HG03039 (cell line): ENCODE data around the gene NOP9.
A peak's percentile ranks its signal among the peaks of the same experiment; 100 is the strongest.

Experiments
- ATAC-seq: cut with Tn5 transposase; IDR thresholded peaks from one replicate; pipeline ENCODE4 v1.9.1; 2021; ENCODE audit warnings: mild to moderate bottlenecking, moderate library complexity; ENCODE audit not compliant: unreplicated experiment

The NOP9 gene

GRCh38 chr14:24299255-24300191 lies at the start of gene NOP9, which contains the start of gene DHRS1:
TSS of gene NOP9 (plus strand) at chr14:24299850. CDS start at chr14:24299955, 105 bp downstream.
TSS of gene DHRS1 (minus strand) at chr14:24299780. CDS start at chr14:24299106, 674 bp downstream.
- ATAC-seq = peak; percentile 59

- no peak for ATAC-seq
These were observed 49.3 kb upstream of the NOP9 start for GRCh38 chr14:24250354-24250753.

GRCh38 chr14:24251880-24252288 lies 47.8 kb upstream of the NOP9 start:
- ATAC-seq = no peak

GRCh38 chr14:24252289-24253124 lies 47.1 kb upstream of the NOP9 start:
- no peak for ATAC-seq

GRCh38 chr14:24253936-24254335 lies 45.7 kb upstream of the NOP9 start:
- no peak for ATAC-seq

- ATAC-seq = no peak
These were observed 44.8 kb upstream of the NOP9 start for GRCh38 chr14:24254630-24255392.

- ATAC-seq = no peak
These were observed 44.2 kb upstream of the NOP9 start for GRCh38 chr14:24255438-24255837.

GRCh38 chr14:24255931-24256711 lies 43.5 kb upstream of the NOP9 start:
- ATAC-seq = no peak

- ATAC-seq = no peak
These were observed 42.7 kb upstream of the NOP9 start for GRCh38 chr14:24256960-24257359.

GRCh38 chr14:24258119-24258518 lies 41.5 kb upstream of the NOP9 start:
- ATAC-seq = no peak

GRCh38 chr14:24258548-24259265 lies 40.9 kb upstream of the NOP9 start:
- ATAC-seq = no peak

GRCh38 chr14:24259282-24260025 lies 40.2 kb upstream of the NOP9 start:
- no peak for ATAC-seq

GRCh38 chr14:24260026-24260779 lies 39.4 kb upstream of the NOP9 start:
- ATAC-seq = no peak

GRCh38 chr14:24260780-24261157 lies 38.9 kb upstream of the NOP9 start:
- no peak for ATAC-seq

GRCh38 chr14:24261256-24261968 lies 38.2 kb upstream of the NOP9 start:
- ATAC-seq = no peak

GRCh38 chr14:24261969-24262327 lies 37.7 kb upstream of the NOP9 start:
- no peak for ATAC-seq
